Loucy (cell line): ENCODE measurements around the gene ZNRF1.
A peak's percentile ranks its signal among the peaks of the same experiment; 100 is the strongest.

Source experiments
- H2AFZ ChIP-seq: fragments of 200-600 bp; sonication (generic); 2 replicates; pipeline ENCODE4 v1.6.0; 2016; ENCODE audit warnings: antibody characterized with exemption, mild to moderate bottlenecking, low read length, moderate library complexity
- H3F3A ChIP-seq: fragments of 200-600 bp; 2 replicates; pipeline ENCODE4 v1.6.0; 2016; ENCODE audit warnings: antibody characterized with exemption, low read depth, mild to moderate bottlenecking
- H3K27me3 ChIP-seq: fragments of 200-600 bp; sonication (generic); 2 replicates; pipeline ENCODE4 v1.6.1; 2014; ENCODE audit warnings: low read length, mild to moderate bottlenecking; ENCODE audit not compliant: insufficient read depth, poor library complexity, severe bottlenecking
- H3K36me3 ChIP-seq: fragments of 200-600 bp; sonication (generic); 2 replicates; pipeline ENCODE4 v1.6.1; 2016; ENCODE audit warnings: low read length; ENCODE audit not compliant: insufficient read depth
- H3K4me1 ChIP-seq: fragments of 200-600 bp; sonication (generic); 2 replicates; pipeline ENCODE4 v1.5.1; 2014; ENCODE audit warnings: low read length, mild to moderate bottlenecking; ENCODE audit not compliant: insufficient read depth, poor library complexity, severe bottlenecking
- H3K4me2 ChIP-seq: fragments of 200-600 bp; sonication (generic); 2 replicates; pipeline ENCODE4 v1.6.0; 2014; ENCODE audit warnings: antibody characterized with exemption, low read length, low read depth, mild to moderate bottlenecking; ENCODE audit not compliant: poor library complexity, severe bottlenecking
- H3K4me3 ChIP-seq: fragments of 200-600 bp; sonication (generic); 2 replicates; pipeline ENCODE4 v1.5.1; 2014; ENCODE audit warnings: low read length, mild to moderate bottlenecking, mixed read lengths; ENCODE audit not compliant: poor library complexity, severe bottlenecking
- H3K79me2 ChIP-seq: fragments of 200-600 bp; sonication (generic); 2 replicates; pipeline ENCODE4 v1.6.1; 2014; ENCODE audit warnings: low read length; ENCODE audit not compliant: insufficient read depth
- H3K9ac ChIP-seq: fragments of 200-600 bp; sonication (generic); 2 replicates; pipeline ENCODE4 v1.6.0; 2014; ENCODE audit warnings: mild to moderate bottlenecking, low read depth, low read length, moderate library complexity; ENCODE audit not compliant: poor library complexity, severe bottlenecking
- H3K9me2 ChIP-seq: fragments of 200-600 bp; sonication (generic); replicated peaks from 2 replicates; pipeline ENCODE4 v1.6.1; 2016; ENCODE audit warnings: low read depth, low read length, mixed read lengths
- H3K9me3 ChIP-seq: fragments of 200-600 bp; sonication (generic); 2 replicates; pipeline ENCODE4 v1.6.1; 2014; ENCODE audit warnings: mild to moderate bottlenecking, antibody characterized with exemption, low read length, low read depth; ENCODE audit not compliant: insufficient read depth
- H4K20me1 ChIP-seq: fragments of 200-600 bp; sonication (generic); 2 replicates; pipeline ENCODE4 v1.6.0; 2014; ENCODE audit warnings: antibody characterized with exemption, low read length, mild to moderate bottlenecking; ENCODE audit not compliant: insufficient read depth, poor library complexity, severe bottlenecking
- CTCF ChIP-seq: fragments of 200-600 bp; sonication (generic); conservative IDR thresholded peaks from 2 replicates; pipeline ENCODE4 v1.5.1; 2014; ENCODE audit warnings: mild to moderate bottlenecking, antibody characterized with exemption, low read length
- EZH2phosphoT487 ChIP-seq: fragments of 200-600 bp; IDR thresholded peaks from 2 replicates; pipeline ENCODE4 v1.6.1; 2018; ENCODE audit warnings: antibody characterized with exemption, mild to moderate bottlenecking, moderate library complexity, borderline replicate concordance

Gene ZNRF1

DNA sequence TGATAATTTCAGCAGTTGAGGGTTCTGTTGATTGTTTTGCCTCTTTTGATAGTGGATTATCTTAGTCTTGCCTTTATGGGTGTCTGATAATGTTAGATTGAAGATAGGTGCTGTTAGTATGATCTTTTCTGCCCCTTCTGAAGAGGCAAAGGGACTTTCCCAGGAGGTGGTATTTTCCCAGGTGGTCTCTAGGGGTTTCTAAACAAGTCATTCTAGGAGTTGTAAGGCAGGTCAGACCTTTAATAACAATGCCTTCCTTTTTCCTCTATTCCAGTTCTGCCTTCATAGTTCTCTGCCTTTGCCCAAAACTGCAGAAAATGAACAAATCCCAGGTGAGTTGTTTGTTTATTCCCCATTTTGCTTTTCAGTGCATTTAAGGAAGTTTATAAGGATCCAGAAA, 153.8 kb downstream of the ZNRF1 start:
- Histone ChIP-seq H3K4me2 (peak overlapping the region; percentile 6), H4K20me1 (peaks cover 8% of the 10 kb centered on the region), H3K27me3 (no peaks in the 10 kb centered on the region), H2AFZ (no peak overlapping the region), H3K9me2 (no peaks in the 10 kb centered on the region), H3K4me1 (peaks cover 9% of the 10 kb centered on the region), H3F3A (no peaks in the 10 kb centered on the region; the same call in 1 of the 2 replicates), H3K79me2 (peaks cover 56% of the 10 kb centered on the region), H3K36me3 (peaks cover 8% of the 10 kb centered on the region; the same call in 1 of the 2 replicates), H3K9ac (no peak overlapping the region), H3K4me3 (no peak overlapping the region), H3K9me3 (peaks cover 15% of the 10 kb centered on the region)
- TF ChIP-seq EZH2phosphoT487 (no peak), CTCF (no peak)

GRCh38 chr16:75160386-75160785, 161.6 kb downstream of the ZNRF1 start:
- Histone ChIP-seq H3K27me3 (no peaks in the 10 kb centered on the region), H3K4me1 (no peaks in the 10 kb centered on the region), H3K4me2 (no peak overlapping the region), H3K36me3 (peaks cover 23% of the 10 kb centered on the region; the same call in 1 of the 2 replicates), H2AFZ (no peak overlapping the region), H3K4me3 (no peak overlapping the region), H3F3A (no peaks in the 10 kb centered on the region; the same call in 1 of the 2 replicates), H3K9ac (no peak overlapping the region), H4K20me1 (no peaks in the 10 kb centered on the region), H3K9me2 (no peaks in the 10 kb centered on the region), H3K79me2 (peaks cover 9% of the 10 kb centered on the region; the same call in 1 of the 2 replicates), H3K9me3 (no peaks in the 10 kb centered on the region)
- no peak for TF ChIP-seq EZH2phosphoT487
- TF ChIP-seq CTCF, result no peak
